GM12878 (cell line): ENCODE data around the gene GPR68. TPM values are rescaled to one million over a fixed set of nuclear protein-coding genes. Genes with fewer than 3 reads are reported as not detected.

Experiments
- ATAC-seq: fragments of 200-7000 bp; cut with Tn5 transposase; 3 replicates; pipeline ENCODE4 v1.9.1; 2020; ENCODE audit warnings: mild to moderate bottlenecking, moderate library complexity
- BruUV-seq: library from RNA; stranded (reverse); fragments of 400-500 nt; replicated peaks from 2 replicates; lab custom pipeline; 2021; lab: Mats Ljungman, UMichigan
- CTCF ChIA-PET: fragments of 300-600 bp; sonication (Branson Sonifier 250); formaldehyde crosslinking; extraction: SDS; loops from one replicate; lab custom pipeline; 2021; ENCODE audit warnings: inconsistent platforms; lab: Yijun Ruan, JAX
- POLR2A ChIA-PET: fragments of 350-600 bp; formaldehyde crosslinking; extraction: SDS; loops from one replicate; lab custom pipeline; 2021; ENCODE audit warnings: inconsistent platforms; lab: Charles Lee
- RAD21 ChIA-PET: fragments of 300-600 bp; sonication (Branson Sonifier 250); formaldehyde crosslinking; loops from one replicate; lab custom pipeline; 2023; ENCODE audit warnings: antibody characterized with exemption; ENCODE audit not compliant: unreplicated experiment; lab: Charles Lee
- SMC1A ChIA-PET: fragments of 300-600 bp; sonication (Branson Sonifier 250); formaldehyde crosslinking; loops from one replicate; lab custom pipeline; 2023; ENCODE audit not compliant: unreplicated experiment, uncharacterized antibody; lab: Charles Lee
- DNase-seq: peaks from one replicate; pipeline ENCODE4 v3.0.0-alpha.2; 2011; ENCODE audit warnings: low read depth, low spot score
- FAIRE-seq: peaks from 3 replicates; lab custom pipeline; 2011; peaks lifted over from hg19 to GRCh38; lab: Jason Lieb, UNC
- H2AFZ ChIP-seq: 2 replicates; pipeline ENCODE4 v1.6.0; 2011; ENCODE audit warnings: low read depth, low read length, control low read depth; ENCODE audit not compliant: control insufficient read depth
- H3K27ac ChIP-seq: 2 replicates; pipeline ENCODE4 v1.5.1; 2011; ENCODE audit warnings: control low read depth; ENCODE audit not compliant: control insufficient read depth, insufficient read depth
- H3K27me3 ChIP-seq, 2 experiments: replicated peaks in 1 of 2; 2 replicates each; pipeline versions ENCODE4 v1.6.0 to v1.6.1; 2011; ENCODE audit warnings: low read length in 1 of 2; ENCODE audit not compliant: control insufficient read depth in 2 of 2, insufficient read depth in 2 of 2
- H3K36me3 ChIP-seq, 2 experiments: 2 replicates each; pipeline ENCODE4 v1.5.1; 2011; ENCODE audit warnings: low read length in 1 of 2; ENCODE audit not compliant: control insufficient read depth in 2 of 2, insufficient read depth in 2 of 2
- H3K4me1 ChIP-seq: 2 replicates; pipeline ENCODE4 v1.6.1; 2011; ENCODE audit warnings: mild to moderate bottlenecking, low read length, moderate library complexity, mixed read lengths; ENCODE audit not compliant: control insufficient read depth, insufficient read depth
- H3K4me2 ChIP-seq: 2 replicates; pipeline ENCODE4 v1.6.0; 2011; ENCODE audit warnings: control low read depth; ENCODE audit not compliant: control insufficient read depth, insufficient read depth
- H3K4me3 ChIP-seq: fragments of 200-600 bp; sonication (generic); 2 replicates; pipeline ENCODE4 v1.5.1; 2016
- H3K79me2 ChIP-seq: 2 replicates; pipeline ENCODE4 v1.6.0; 2011; ENCODE audit warnings: low read length; ENCODE audit not compliant: control insufficient read depth, insufficient read depth
- H3K9ac ChIP-seq: 2 replicates; pipeline ENCODE4 v1.8.0; 2011; ENCODE audit warnings: low read length, control low read depth, mixed read lengths; ENCODE audit not compliant: control insufficient read depth, insufficient read depth
- H3K9me3 ChIP-seq: replicated peaks from 3 replicates; pipeline ENCODE4 v1.5.1; 2011; ENCODE audit warnings: mild to moderate bottlenecking, low read length; ENCODE audit not compliant: control insufficient read depth, insufficient read depth
- H4K20me1 ChIP-seq: 2 replicates; pipeline ENCODE4 v1.6.0; 2011; ENCODE audit not compliant: control insufficient read depth, insufficient read depth
- ELK1 ChIP-seq: IDR thresholded peaks from 2 replicates; pipeline ENCODE4 v1.6.1; 2012; ENCODE audit warnings: low read depth, low read length, improper control_type of control experiment
- GATAD2B ChIP-seq: fragments of 450-650 bp; conservative IDR thresholded peaks from 2 replicates; pipeline ENCODE4 v1.6.1; 2017; ENCODE audit warnings: low read depth, mild to moderate bottlenecking, moderate library complexity
- HDGF ChIP-seq: fragments of 450-650 bp; IDR thresholded peaks from 2 replicates; pipeline ENCODE4 v1.6.1; 2016; ENCODE audit warnings: antibody characterized with exemption
- HSF1 ChIP-seq: fragments of 150-350 bp; IDR thresholded peaks from 2 replicates; pipeline ENCODE4 v1.6.1; 2014; ENCODE audit warnings: mild to moderate bottlenecking, low read depth, low read length
- IRF4 ChIP-seq: IDR thresholded peaks from 2 replicates; pipeline ENCODE4 v1.6.1; 2011; ENCODE audit warnings: low read depth, low read length
- PAX8 ChIP-seq: fragments of 450-650 bp; IDR thresholded peaks from 2 replicates; pipeline ENCODE4 v1.6.1; 2017; ENCODE audit warnings: mild to moderate bottlenecking, moderate library complexity
- SUPT20H ChIP-seq: IDR thresholded peaks from 2 replicates; pipeline ENCODE4 v1.6.1; 2011; ENCODE audit warnings: low read depth, mild to moderate bottlenecking, low read length, moderate library complexity, borderline replicate concordance; ENCODE audit not compliant: control insufficient read depth
- TCF7 ChIP-seq: IDR thresholded peaks from 2 replicates; pipeline ENCODE4 v1.6.1; 2014; ENCODE audit warnings: antibody characterized with exemption, borderline replicate concordance
- ZNF217 ChIP-seq: fragments of 450-650 bp; IDR thresholded peaks from 2 replicates; pipeline ENCODE4 v1.6.1; 2017; ENCODE audit warnings: antibody characterized with exemption, mild to moderate bottlenecking
- ZNF384 ChIP-seq: IDR thresholded peaks from 2 replicates; pipeline ENCODE4 v1.6.1; 2012; ENCODE audit warnings: low read depth, mild to moderate bottlenecking, low read length, improper control_type of control experiment, borderline replicate concordance
- ZNF622 ChIP-seq: fragments of 450-650 bp; IDR thresholded peaks from 2 replicates; pipeline ENCODE4 v1.6.1; 2017; ENCODE audit warnings: mild to moderate bottlenecking, inconsistent platforms
- ZNF687 ChIP-seq: fragments of 450-650 bp; IDR thresholded peaks from 2 replicates; pipeline ENCODE4 v1.6.1; 2017; ENCODE audit warnings: mild to moderate bottlenecking, moderate library complexity
- WGBS: methylation state at CpG from one replicate; pipeline ENCODE4 v1.1.6; 2016; ENCODE audit warnings: low lambda C conversion rate; ENCODE audit not compliant: insufficient replicate concordance, insufficient coverage; ENCODE audit errors: missing lambda C conversion rate; 5-methylcytosine and 5-hydroxymethylcytosine counted together
- in situ Hi-C: fragments of 300-500 bp; cut with MboI; formaldehyde crosslinking; loops from 9 replicates; pipeline ENCODE4 v1.14.3; 2018; ENCODE audit warnings: mixed read lengths
- intact Hi-C: fragments of 100-400 bp; cut with micrococcal nuclease; formaldehyde crosslinking; loops from one replicate; pipeline ENCODE4 v1.14.2; 2022; ENCODE audit not compliant: unreplicated experiment
- polyA plus RNA-seq, 11 experiments: library from polyadenylated mRNA; depleted of rRNA in 4 of 11; unstranded in 6 of 11; stranded (reverse) in 5 of 11; fragments of >200 nt; fragmentation: Nextera tagmentation in 4 of 11; fragmentation: Illumina TruSeq in 1 of 11; extraction: Ambion mirVana in 4 of 11; extraction: Trizol in 1 of 11; gene quantifications; 1 replicate in 1 of 11; 2 replicates in 10 of 11; pipeline versions ENCODE4 v1.2.1 to v1.2.3, GENCODE V29; 2011 to 2016; ENCODE audit warnings: inconsistent platforms in 2 of 11, missing spikeins in 2 of 11, low read depth in 1 of 11
- total RNA-seq, 4 experiments: library from RNA; depleted of rRNA in 3 of 4; stranded (reverse); fragments of >200 nt in 3 of 4; fragmentation: Illumina TruSeq in 1 of 4; extraction: Trizol in 1 of 4; gene quantifications; 2 replicates each; pipeline versions ENCODE4 v1.2.1 to v1.2.3, GENCODE V29; 2013 to 2021

GPR68 gene
- total and polyA plus RNA-seq, 10 of the 15 experiments (the other 5 are each of a cell fraction or from before 2014, with no cell fraction given): 0.06 to 3.4 (median 1.8) TPM

GRCh38 chr14:91221270-91221669 is 23.2 kb downstream of the GPR68 start:
- no peaks in the 10 kb centered on the region for H3K9me3 ChIP-seq
- TF ChIP-seq PAX8 (no peak), HDGF (0 out of 2 replicates have a peak, but pooled peaks have one; percentile 25)
- TF ChIP-seq, all 136 proteins: peak for 1
- in situ Hi-C loops: no loop called here
- Histone ChIP-seq H3K27ac (no peak overlapping the region), H3K27me3 (no peaks in the 10 kb centered on the region), H3K4me2 (no peak overlapping the region), H2AFZ (no peak overlapping the region), H3K4me1 (peaks cover under 1% of the 10 kb centered on the region), H3K36me3 (peaks cover 10 to 17% of the 10 kb centered on the region in 2 experiments), H4K20me1 (no peaks in the 10 kb centered on the region), H3K4me3 (no peak overlapping the region), H3K9ac (no peak overlapping the region), H3K79me2 (no peaks in the 10 kb centered on the region)
- POLR2A ChIA-PET: no interaction called here
- WGBS: 100% methylated on average over 1 of the region's 1 CpG
- ATAC-seq: no peak
- intact Hi-C loops: no loop called here
- DNase-seq: no peak
- no TSS peak for BruUV-seq
- CTCF ChIA-PET: no interaction called here
- RAD21 ChIA-PET: no interaction called here
- FAIRE-seq: no peak
- SMC1A ChIA-PET: no interaction called here

- in situ Hi-C loops (no loop called here), intact Hi-C loops (no loop called here)
- DNase-seq: no peak
- Histone ChIP-seq H3K4me3 (no peak overlapping the region), H3K9me3 (no peaks in the 10 kb centered on the region), H3K27me3 (no peaks in the 10 kb centered on the region), H2AFZ (no peak overlapping the region), H3K9ac (no peak overlapping the region), H3K36me3 (peaks cover 12 to 17% of the 10 kb centered on the region in 2 experiments), H3K79me2 (no peaks in the 10 kb centered on the region), H3K27ac (no peak overlapping the region), H3K4me2 (no peak overlapping the region), H4K20me1 (no peaks in the 10 kb centered on the region), H3K4me1 (no peaks in the 10 kb centered on the region; the same call in 1 of the 2 replicates)
- 88% methylated on average over 9 of the region's 9 CpGs for WGBS
- BruUV-seq: no TSS peak
- ChIA-PET CTCF (no interaction called here), SMC1A (no interaction called here), RAD21 (no interaction called here), POLR2A (no interaction called here)
- ATAC-seq: no peak
- FAIRE-seq: no peak
- TF ChIP-seq ZNF622: no peak
- TF ChIP-seq ZNF384: no peak
- TF ChIP-seq IRF4: no peak
- TF ChIP-seq SUPT20H: no peak
- no peak for TF ChIP-seq HSF1
- no peak for TF ChIP-seq ZNF687
- TF ChIP-seq ELK1: no peak
- TF ChIP-seq GATAD2B: no peak
- no peak for TF ChIP-seq ZNF217
- no peak for TF ChIP-seq TCF7
Measured at GRCh38 chr14:91220581-91221000, 23.9 kb downstream of the GPR68 start.
